Measurements from ENCODE around the gene IGFBP5.

Gene IGFBP5

GRCh38 chr2:216657086-216657855 is 38.1 kb downstream of the IGFBP5 start:
- peaks cover 4 to 23% of the 10 kb centered on the region in 2 donors for H3K36me3 ChIP-seq (ENCODE audit: control insufficient read depth in 2 of 2, insufficient read depth in 2 of 2, low read length in 2 of 2)
- H3K27ac ChIP-seq (ENCODE audit: low read length), result no peak overlapping the region
- no peaks in the 10 kb centered on the region for H3K9me3 ChIP-seq (ENCODE audit: control insufficient read depth in 2 of 2, low read length in 2 of 2)
- H3K4me3 ChIP-seq (ENCODE audit: low read length in 2 of 2), result no peak overlapping the region
- H3K27me3 ChIP-seq (ENCODE audit: control insufficient read depth in 1 of 2, insufficient read depth in 2 of 2, low read length in 2 of 2), result no peaks in the 10 kb centered on the region
- peaks cover 29% of the 10 kb centered on the region for H3K4me1 ChIP-seq (ENCODE audit: control insufficient read depth, insufficient read depth, low read length)
- no peak overlapping the region for H3K9ac ChIP-seq (ENCODE audit: low read length in 2 of 2)

GRCh38 chr2:216654528-216655052 is 40.8 kb downstream of the IGFBP5 start:
- no peak overlapping the region for H3K9ac ChIP-seq (ENCODE audit: low read length in 2 of 2)
- no peaks in the 10 kb centered on the region for H3K27me3 ChIP-seq (ENCODE audit: control insufficient read depth in 1 of 2, insufficient read depth in 2 of 2, low read length in 2 of 2)
- H3K36me3 ChIP-seq (ENCODE audit: control insufficient read depth in 2 of 2, insufficient read depth in 2 of 2, low read length in 2 of 2), result peaks cover 0 to 5% of the 10 kb centered on the region in 2 donors
- no peak overlapping the region for H3K27ac ChIP-seq (ENCODE audit: low read length)
- peaks cover 46% of the 10 kb centered on the region for H3K4me1 ChIP-seq (ENCODE audit: control insufficient read depth, insufficient read depth, low read length)
- no peak overlapping the region for H3K4me3 ChIP-seq (ENCODE audit: low read length in 2 of 2)
- H3K9me3 ChIP-seq (ENCODE audit: control insufficient read depth in 2 of 2, low read length in 2 of 2), result no peaks in the 10 kb centered on the region

- peaks cover 46% of the 10 kb centered on the region for H3K4me1 ChIP-seq (ENCODE audit: control insufficient read depth, insufficient read depth, low read length)
- peaks cover 0 to 5% of the 10 kb centered on the region in 2 donors for H3K36me3 ChIP-seq (ENCODE audit: control insufficient read depth in 2 of 2, insufficient read depth in 2 of 2, low read length in 2 of 2)
- H3K9ac ChIP-seq (ENCODE audit: low read length in 2 of 2), result no peak overlapping the region
- H3K4me3 ChIP-seq (ENCODE audit: low read length in 2 of 2), result no peak overlapping the region
- H3K27me3 ChIP-seq (ENCODE audit: control insufficient read depth in 1 of 2, insufficient read depth in 2 of 2, low read length in 2 of 2), result no peaks in the 10 kb centered on the region
- H3K27ac ChIP-seq (ENCODE audit: low read length), result no peak overlapping the region
- H3K9me3 ChIP-seq (ENCODE audit: control insufficient read depth in 2 of 2, low read length in 2 of 2), result no peaks in the 10 kb centered on the region
Measured at GRCh38 chr2:216653931-216654365, 41.4 kb downstream of the IGFBP5 start.

- H3K36me3 ChIP-seq (ENCODE audit: control insufficient read depth in 2 of 2, insufficient read depth in 2 of 2, low read length in 2 of 2), result peaks cover 0 to 5% of the 10 kb centered on the region in 2 donors
- H3K4me1 ChIP-seq (ENCODE audit: control insufficient read depth, insufficient read depth, low read length), result peaks cover 46% of the 10 kb centered on the region
- no peak overlapping the region for H3K27ac ChIP-seq (ENCODE audit: low read length)
- no peak overlapping the region for H3K9ac ChIP-seq (ENCODE audit: low read length in 2 of 2)
- H3K4me3 ChIP-seq (ENCODE audit: low read length in 2 of 2), result no peak overlapping the region
- no peaks in the 10 kb centered on the region for H3K27me3 ChIP-seq (ENCODE audit: control insufficient read depth in 1 of 2, insufficient read depth in 2 of 2, low read length in 2 of 2)
- H3K9me3 ChIP-seq (ENCODE audit: control insufficient read depth in 2 of 2, low read length in 2 of 2), result no peaks in the 10 kb centered on the region
Measured at GRCh38 chr2:216653093-216653799, 42.1 kb downstream of the IGFBP5 start.

- Histone ChIP-seq H3K27ac (ENCODE audit: low read length) (no peak overlapping the region), H3K4me1 (ENCODE audit: control insufficient read depth, insufficient read depth, low read length) (peaks cover 47% of the 10 kb centered on the region), H3K27me3 (ENCODE audit: control insufficient read depth in 1 of 2, insufficient read depth in 2 of 2, low read length in 2 of 2) (no peaks in the 10 kb centered on the region)
Measured at GRCh38 chr2:216652566-216652965, 42.8 kb downstream of the IGFBP5 start.

GRCh38 chr2:216651351-216651881 is 43.9 kb downstream of the IGFBP5 start:
- H3K4me3 ChIP-seq (ENCODE audit: low read length in 2 of 2), result no peak overlapping the region
- H3K9me3 ChIP-seq (ENCODE audit: control insufficient read depth in 2 of 2, low read length in 2 of 2), result no peaks in the 10 kb centered on the region
- no peaks in the 10 kb centered on the region for H3K27me3 ChIP-seq (ENCODE audit: control insufficient read depth in 1 of 2, insufficient read depth in 2 of 2, low read length in 2 of 2)
- peaks cover 0 to under 1% of the 10 kb centered on the region in 2 donors for H3K36me3 ChIP-seq (ENCODE audit: control insufficient read depth in 2 of 2, insufficient read depth in 2 of 2, low read length in 2 of 2)
- no peak overlapping the region for H3K9ac ChIP-seq (ENCODE audit: low read length in 2 of 2)
- peaks cover 43% of the 10 kb centered on the region for H3K4me1 ChIP-seq (ENCODE audit: control insufficient read depth, insufficient read depth, low read length)
- H3K27ac ChIP-seq (ENCODE audit: low read length), result peak overlapping the region; percentile 46

More at GRCh38 chr2:216652566-216652965, 42.8 kb downstream of the IGFBP5 start:
- H3K4me3 ChIP-seq (ENCODE audit: low read length in 2 of 2), result no peak overlapping the region
- peaks cover 0 to 5% of the 10 kb centered on the region in 2 donors for H3K36me3 ChIP-seq (ENCODE audit: control insufficient read depth in 2 of 2, insufficient read depth in 2 of 2, low read length in 2 of 2)
- no peak overlapping the region for H3K9ac ChIP-seq (ENCODE audit: low read length in 2 of 2)
- no peaks in the 10 kb centered on the region for H3K9me3 ChIP-seq (ENCODE audit: control insufficient read depth in 2 of 2, low read length in 2 of 2)

GRCh38 chr2:216650626-216651257 is 44.6 kb downstream of the IGFBP5 start:
- no peaks in the 10 kb centered on the region for H3K36me3 ChIP-seq (ENCODE audit: control insufficient read depth in 2 of 2, insufficient read depth in 2 of 2, low read length in 2 of 2)
- H3K4me3 ChIP-seq (ENCODE audit: low read length in 2 of 2), result no peak overlapping the region
- H3K27ac ChIP-seq (ENCODE audit: low read length), result peak overlapping the region; percentile 46
- H3K9ac ChIP-seq (ENCODE audit: low read length in 2 of 2), result no peak overlapping the region
- H3K4me1 ChIP-seq (ENCODE audit: control insufficient read depth, insufficient read depth, low read length), result peaks cover 45% of the 10 kb centered on the region
- H3K9me3 ChIP-seq (ENCODE audit: control insufficient read depth in 2 of 2, low read length in 2 of 2), result no peaks in the 10 kb centered on the region
- H3K27me3 ChIP-seq (ENCODE audit: control insufficient read depth in 1 of 2, insufficient read depth in 2 of 2, low read length in 2 of 2), result no peaks in the 10 kb centered on the region

GRCh38 chr2:216649574-216649973 is 45.8 kb downstream of the IGFBP5 start:
- Histone ChIP-seq H3K27ac (ENCODE audit: low read length) (peak overlapping the region; percentile 37), H3K4me1 (ENCODE audit: control insufficient read depth, insufficient read depth, low read length) (peaks cover 52% of the 10 kb centered on the region), H3K4me3 (ENCODE audit: low read length in 2 of 2) (no peak overlapping the region), H3K9ac (ENCODE audit: low read length in 2 of 2) (no peak overlapping the region), H3K36me3 (ENCODE audit: control insufficient read depth in 2 of 2, insufficient read depth in 2 of 2, low read length in 2 of 2) (no peaks in the 10 kb centered on the region), H3K27me3 (ENCODE audit: control insufficient read depth in 1 of 2, insufficient read depth in 2 of 2, low read length in 2 of 2) (no peaks in the 10 kb centered on the region), H3K9me3 (ENCODE audit: control insufficient read depth in 2 of 2, low read length in 2 of 2) (no peaks in the 10 kb centered on the region)

- no peaks in the 10 kb centered on the region for H3K27me3 ChIP-seq (ENCODE audit: control insufficient read depth in 1 of 2, insufficient read depth in 2 of 2, low read length in 2 of 2)
- no peak overlapping the region for H3K9ac ChIP-seq (ENCODE audit: low read length in 2 of 2)
- H3K4me1 ChIP-seq (ENCODE audit: control insufficient read depth, insufficient read depth, low read length), result peaks cover 54% of the 10 kb centered on the region
- H3K27ac ChIP-seq (ENCODE audit: low read length), result peak overlapping the region; percentile 55
- no peaks in the 10 kb centered on the region for H3K9me3 ChIP-seq (ENCODE audit: control insufficient read depth in 2 of 2, low read length in 2 of 2)
- no peak overlapping the region for H3K4me3 ChIP-seq (ENCODE audit: low read length in 2 of 2)
- no peaks in the 10 kb centered on the region for H3K36me3 ChIP-seq (ENCODE audit: control insufficient read depth in 2 of 2, insufficient read depth in 2 of 2, low read length in 2 of 2)
Measured at GRCh38 chr2:216648105-216648504, 47.2 kb downstream of the IGFBP5 start.

- Histone ChIP-seq H3K9ac (ENCODE audit: low read length in 2 of 2) (no peak overlapping the region), H3K36me3 (ENCODE audit: control insufficient read depth in 2 of 2, insufficient read depth in 2 of 2, low read length in 2 of 2) (no peaks in the 10 kb centered on the region), H3K4me1 (ENCODE audit: control insufficient read depth, insufficient read depth, low read length) (peaks cover 47% of the 10 kb centered on the region), H3K4me3 (ENCODE audit: low read length in 2 of 2) (no peak overlapping the region), H3K9me3 (ENCODE audit: control insufficient read depth in 2 of 2, low read length in 2 of 2) (no peaks in the 10 kb centered on the region), H3K27me3 (ENCODE audit: control insufficient read depth in 1 of 2, insufficient read depth in 2 of 2, low read length in 2 of 2) (no peaks in the 10 kb centered on the region), H3K27ac (ENCODE audit: low read length) (no peak overlapping the region)
Measured at GRCh38 chr2:216646116-216646515, 49.2 kb downstream of the IGFBP5 start.

All from stomach smooth muscle (tissue), 2 donors.